ENCODE data around the gene SLFN12. TPM values are rescaled to one million over a fixed set of nuclear protein-coding genes. Genes with fewer than 3 reads are reported as not detected.

The SLFN12 gene
- total RNA-seq, 1 experiment from 2014 or later: not detected

GRCh38 chr17:35377706-35378105 is 54.6 kb downstream of the SLFN12 start:
- no peak overlapping the region for H3K27ac ChIP-seq (ENCODE audit: low read length)
- TF ChIP-seq CTCF (conservative IDR thresholded peaks at IDR 0.05; ENCODE audit: low read depth, low read length) (no peak), EZH2phosphoT487 (IDR thresholded peaks at IDR 0.05; ENCODE audit: borderline replicate concordance, low read length) (no peak), EZH2 (IDR thresholded peaks at IDR 0.05; ENCODE audit: low read length, unreplicated experiment) (no peak)
- DNase-seq (no peak), ATAC-seq (no peak)
- H3K4me3 ChIP-seq (ENCODE audit: low read length): no peak overlapping the region
- H3K9ac ChIP-seq (ENCODE audit: low read length): no peak overlapping the region
- BruUV-seq (replicated peaks): no TSS peak
- ChIA-PET POLR2A (ENCODE audit: unreplicated experiment) (no interaction called here), CTCF (no interaction called here)
- no peaks in the 10 kb centered on the region for H3K9me2 ChIP-seq (replicated peaks; ENCODE audit: low read length)
- H3K27me3 ChIP-seq (ENCODE audit: low read length): no peaks in the 10 kb centered on the region
- intact Hi-C loops (cut with micrococcal nuclease): loop anchor here (10.0 kb wide), 1 partner anchor 123 kb away; no protein-coding TSS in a partner anchor
- H3K36me3 ChIP-seq (ENCODE audit: low read depth, low read length): no peaks in the 10 kb centered on the region
- H3K4me1 ChIP-seq (ENCODE audit: insufficient read depth, low read length): no peaks in the 10 kb centered on the region
- no peaks in the 10 kb centered on the region for H3K79me2 ChIP-seq (ENCODE audit: low read length)
- H3F3A ChIP-seq (ENCODE audit: low read length, unreplicated experiment): no peaks in the 10 kb centered on the region
- H4K20me1 ChIP-seq (ENCODE audit: low read length): no peaks in the 10 kb centered on the region
- H3K4me2 ChIP-seq (ENCODE audit: low read length): no peak overlapping the region
- no peaks in the 10 kb centered on the region for H3K9me3 ChIP-seq (ENCODE audit: low read length)
- H2AFZ ChIP-seq (ENCODE audit: low read length): no peak overlapping the region

GRCh38 chr17:35377068-35377467 is 55.2 kb downstream of the SLFN12 start:
- Histone ChIP-seq H3K9me2 (replicated peaks; ENCODE audit: low read length) (no peaks in the 10 kb centered on the region), H3K79me2 (ENCODE audit: low read length) (no peaks in the 10 kb centered on the region), H3K9ac (ENCODE audit: low read length) (no peak overlapping the region), H3F3A (ENCODE audit: low read length, unreplicated experiment) (no peaks in the 10 kb centered on the region), H3K4me1 (ENCODE audit: insufficient read depth, low read length) (no peaks in the 10 kb centered on the region), H3K36me3 (ENCODE audit: low read depth, low read length) (no peaks in the 10 kb centered on the region), H3K4me2 (ENCODE audit: low read length) (no peak overlapping the region), H2AFZ (ENCODE audit: low read length) (no peak overlapping the region), H3K27ac (ENCODE audit: low read length) (no peak overlapping the region), H3K9me3 (ENCODE audit: low read length) (no peaks in the 10 kb centered on the region), H3K4me3 (ENCODE audit: low read length) (no peak overlapping the region), H4K20me1 (ENCODE audit: low read length) (no peaks in the 10 kb centered on the region), H3K27me3 (ENCODE audit: low read length) (no peaks in the 10 kb centered on the region)
- ATAC-seq (no peak), DNase-seq (no peak)
- BruUV-seq (replicated peaks): no TSS peak
- ChIA-PET POLR2A (ENCODE audit: unreplicated experiment) (no interaction called here), CTCF (no interaction called here)
- TF ChIP-seq EZH2 (IDR thresholded peaks at IDR 0.05; ENCODE audit: low read length, unreplicated experiment): no peak
- intact Hi-C loops (cut with micrococcal nuclease): loop anchor here (10.0 kb wide), 1 partner anchor 122 kb away; no protein-coding TSS in a partner anchor

DNA sequence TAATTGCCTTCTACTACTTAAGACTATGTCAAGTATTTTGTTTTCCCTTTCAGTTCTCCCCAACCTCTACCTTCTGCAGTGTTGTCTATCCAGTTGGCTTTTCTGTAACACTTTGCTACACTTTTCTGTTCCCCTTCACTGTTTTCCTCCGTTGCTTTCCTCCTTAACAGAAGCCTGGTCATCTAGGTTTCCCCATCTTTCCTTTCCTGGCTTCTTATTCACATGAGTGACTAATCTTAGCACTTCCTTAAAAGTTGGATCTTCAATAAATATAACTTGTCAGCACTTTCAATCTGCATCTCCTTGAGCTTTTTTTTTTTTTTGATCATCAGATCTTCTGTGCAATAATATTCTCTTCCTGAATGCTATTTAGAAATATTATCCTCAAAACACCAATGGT is 56.1 kb downstream of the SLFN12 start:
- no peak overlapping the region for H3K27ac ChIP-seq (ENCODE audit: low read length)
- H3K4me1 ChIP-seq (ENCODE audit: insufficient read depth, low read length): no peaks in the 10 kb centered on the region
- CTCF ChIA-PET: no interaction called here

More for the DNA sequence above, 56.1 kb downstream of the SLFN12 start:
- ATAC-seq: no peak
- H3K4me2 ChIP-seq (ENCODE audit: low read length): no peak overlapping the region
- no peak for TF ChIP-seq EZH2phosphoT487 (IDR thresholded peaks at IDR 0.05; ENCODE audit: borderline replicate concordance, low read length)
- TF ChIP-seq CTCF (conservative IDR thresholded peaks at IDR 0.05; ENCODE audit: low read depth, low read length): no peak
- no peak for TF ChIP-seq EZH2 (IDR thresholded peaks at IDR 0.05; ENCODE audit: low read length, unreplicated experiment)
- no peaks in the 10 kb centered on the region for H3K9me3 ChIP-seq (ENCODE audit: low read length)
- H2AFZ ChIP-seq (ENCODE audit: low read length): no peak overlapping the region
- H3K79me2 ChIP-seq (ENCODE audit: low read length): no peaks in the 10 kb centered on the region
- no peaks in the 10 kb centered on the region for H3K36me3 ChIP-seq (ENCODE audit: low read depth, low read length)
- H3K9ac ChIP-seq (ENCODE audit: low read length): no peak overlapping the region
- intact Hi-C loops (cut with micrococcal nuclease): loop anchor here (10.0 kb wide), 1 partner anchor 121 kb away; no protein-coding TSS in a partner anchor
- H4K20me1 ChIP-seq (ENCODE audit: low read length): no peaks in the 10 kb centered on the region
- no peaks in the 10 kb centered on the region for H3K9me2 ChIP-seq (replicated peaks; ENCODE audit: low read length)
- no peaks in the 10 kb centered on the region for H3K27me3 ChIP-seq (ENCODE audit: low read length)
- no peak overlapping the region for H3K4me3 ChIP-seq (ENCODE audit: low read length)
- DNase-seq: peak; percentile 3
- H3F3A ChIP-seq (ENCODE audit: low read length, unreplicated experiment): no peaks in the 10 kb centered on the region
- no TSS peak for BruUV-seq (replicated peaks)
- POLR2A ChIA-PET (ENCODE audit: unreplicated experiment): no interaction called here
